ENCODE data around the gene MAGI1. TPM values are rescaled to one million over a fixed set of nuclear protein-coding genes. Genes with fewer than 3 reads are reported as not detected.
A peak's percentile ranks its signal among the peaks of the same experiment; 100 is the strongest.

The MAGI1 gene
- total and polyA plus RNA-seq, 7 donors: 10.2 to 54.0 (median 29.8) TPM

DNA sequence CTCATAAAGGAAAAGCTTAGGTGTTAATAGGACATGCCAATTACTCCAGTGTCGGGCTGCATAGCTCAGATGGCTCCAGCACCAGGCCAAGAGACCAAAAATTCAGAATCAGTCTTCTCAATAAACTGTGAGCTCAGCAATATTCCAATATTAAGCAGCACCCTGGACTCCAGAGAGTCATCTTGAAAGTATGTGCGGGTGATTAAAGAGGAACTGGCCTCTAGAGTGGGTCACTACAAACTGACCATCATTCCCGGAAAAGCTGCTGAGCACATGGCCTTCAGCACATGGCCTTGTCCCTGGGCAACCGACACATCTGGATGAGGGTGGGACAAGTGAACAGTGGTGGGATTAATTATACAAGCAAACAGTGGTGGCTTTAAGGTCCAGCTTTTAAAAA, 59.0 kb downstream of the MAGI1 start:
- 89 to 91% methylated on average over 4 of the region's 4 CpGs for WGBS, 2 donors
- H3K36me3 ChIP-seq: no peaks in the 10 kb centered on the region
- peaks cover 0 to 17% (median 0%) of the 10 kb centered on the region in 4 donors for H3K4me1 ChIP-seq
- intact Hi-C loops (cut with DNase I): no loop called here
- DNase-seq: no peak
- H3K27ac ChIP-seq: no peak overlapping the region
- H3K27me3 ChIP-seq: no peaks in the 10 kb centered on the region
- no peak for TF ChIP-seq POLR2AphosphoS5 (IDR thresholded peaks at IDR 0.05)
- TF ChIP-seq POLR2A (IDR thresholded peaks at IDR 0.05): no peak
- TF ChIP-seq, protein P1, sequence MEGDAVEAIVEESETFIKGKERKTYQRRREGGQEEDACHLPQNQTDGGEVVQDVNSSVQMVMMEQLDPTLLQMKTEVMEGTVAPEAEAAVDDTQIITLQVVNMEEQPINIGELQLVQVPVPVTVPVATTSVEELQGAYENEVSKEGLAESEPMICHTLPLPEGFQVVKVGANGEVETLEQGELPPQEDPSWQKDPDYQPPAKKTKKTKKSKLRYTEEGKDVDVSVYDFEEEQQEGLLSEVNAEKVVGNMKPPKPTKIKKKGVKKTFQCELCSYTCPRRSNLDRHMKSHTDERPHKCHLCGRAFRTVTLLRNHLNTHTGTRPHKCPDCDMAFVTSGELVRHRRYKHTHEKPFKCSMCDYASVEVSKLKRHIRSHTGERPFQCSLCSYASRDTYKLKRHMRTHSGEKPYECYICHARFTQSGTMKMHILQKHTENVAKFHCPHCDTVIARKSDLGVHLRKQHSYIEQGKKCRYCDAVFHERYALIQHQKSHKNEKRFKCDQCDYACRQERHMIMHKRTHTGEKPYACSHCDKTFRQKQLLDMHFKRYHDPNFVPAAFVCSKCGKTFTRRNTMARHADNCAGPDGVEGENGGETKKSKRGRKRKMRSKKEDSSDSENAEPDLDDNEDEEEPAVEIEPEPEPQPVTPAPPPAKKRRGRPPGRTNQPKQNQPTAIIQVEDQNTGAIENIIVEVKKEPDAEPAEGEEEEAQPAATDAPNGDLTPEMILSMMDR (IDR thresholded peaks at IDR 0.05): no peak
- no peak for TF ChIP-seq EP300 (IDR thresholded peaks at IDR 0.05)
- H3K4me3 ChIP-seq: no peak overlapping the region
- H3K9me3 ChIP-seq: no peaks in the 10 kb centered on the region

DNA sequence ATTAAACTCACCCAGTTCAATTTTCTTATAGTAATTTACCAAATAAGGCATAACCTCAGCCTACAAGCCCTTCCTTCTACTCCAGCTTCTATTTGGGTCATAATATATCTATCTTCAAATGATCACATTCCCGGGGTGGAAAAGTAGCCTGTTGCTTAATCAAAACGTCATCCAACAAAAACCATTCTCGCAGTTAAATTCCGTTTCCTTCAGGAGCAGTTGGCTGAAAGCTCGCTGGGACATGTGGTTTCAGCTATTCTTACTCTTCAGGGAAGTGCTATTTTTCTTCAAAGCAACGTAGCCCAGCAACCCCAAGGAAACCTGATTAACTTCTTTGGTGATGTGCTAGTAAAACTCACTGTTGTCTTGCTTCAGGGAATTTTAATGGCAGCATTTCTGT, 59.6 kb downstream of the MAGI1 start:
- WGBS, 2 donors: 77 to 88% methylated on average over 6 of the region's 6 CpGs
- intact Hi-C loops (cut with DNase I): no loop called here
- peaks cover 0 to 17% (median 0%) of the 10 kb centered on the region in 4 donors for H3K4me1 ChIP-seq
- no peaks in the 10 kb centered on the region for H3K27me3 ChIP-seq
- H3K36me3 ChIP-seq: no peaks in the 10 kb centered on the region
- TF ChIP-seq, protein P1 (IDR thresholded peaks at IDR 0.05): no peak
- TF ChIP-seq POLR2AphosphoS5 (IDR thresholded peaks at IDR 0.05): peak in 1 of 4 donors; percentile 25
- no peak for TF ChIP-seq POLR2A (IDR thresholded peaks at IDR 0.05)
- TF ChIP-seq EP300 (IDR thresholded peaks at IDR 0.05): no peak
- H3K4me3 ChIP-seq: no peak overlapping the region
- DNase-seq: no peak
- no peak overlapping the region for H3K27ac ChIP-seq
- H3K9me3 ChIP-seq: no peaks in the 10 kb centered on the region

- DNase-seq: no peak
- Histone ChIP-seq H3K27ac (no peak overlapping the region), H3K36me3 (no peaks in the 10 kb centered on the region), H3K4me1 (peaks cover 0 to 17% (median 0%) of the 10 kb centered on the region in 4 donors), H3K27me3 (no peaks in the 10 kb centered on the region), H3K9me3 (no peaks in the 10 kb centered on the region), H3K4me3 (no peak overlapping the region)
- TF ChIP-seq POLR2AphosphoS5 (IDR thresholded peaks at IDR 0.05) (no peak), EP300 (IDR thresholded peaks at IDR 0.05) (no peak), POLR2A (IDR thresholded peaks at IDR 0.05) (no peak)
- TF ChIP-seq, protein P1 (IDR thresholded peaks at IDR 0.05): no peak
- intact Hi-C loops (cut with DNase I): no loop called here
Observed at GRCh38 chr3:65978116-65978515, 60.6 kb downstream of the MAGI1 start.

DNA sequence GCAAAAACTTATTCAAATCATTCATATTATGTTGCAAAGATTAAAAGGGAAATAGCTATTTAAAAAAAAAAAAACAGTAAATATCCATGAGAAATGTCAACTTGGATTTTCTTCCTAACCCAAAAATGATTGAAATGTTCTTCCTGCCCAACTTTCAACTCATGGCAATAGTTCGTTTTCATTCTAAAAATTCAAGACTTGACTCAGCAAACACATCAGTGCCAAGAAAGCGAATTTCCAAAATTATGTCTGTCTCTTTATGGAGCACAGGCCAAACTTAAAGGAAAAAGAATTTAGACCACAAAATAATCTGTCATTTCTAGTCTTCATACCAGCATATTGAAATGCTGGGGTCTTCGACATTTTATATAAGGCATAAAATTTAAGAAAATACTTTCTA, 63.7 kb downstream of the MAGI1 start:
- Histone ChIP-seq H3K27ac (no peak overlapping the region), H3K36me3 (no peaks in the 10 kb centered on the region), H3K4me1 (peaks cover 0 to 16% (median 0%) of the 10 kb centered on the region in 4 donors), H3K4me3 (no peak overlapping the region), H3K27me3 (no peaks in the 10 kb centered on the region), H3K9me3 (no peaks in the 10 kb centered on the region)
- no peak for DNase-seq
- 86 to 91% methylated on average over 3 of the region's 3 CpGs for WGBS, 2 donors
- TF ChIP-seq, protein P1 (IDR thresholded peaks at IDR 0.05): no peak
- TF ChIP-seq POLR2A (IDR thresholded peaks at IDR 0.05) (no peak), POLR2AphosphoS5 (IDR thresholded peaks at IDR 0.05) (no peak)
- intact Hi-C loops (cut with DNase I): no loop called here

- Histone ChIP-seq H3K36me3 (no peaks in the 10 kb centered on the region), H3K9me3 (no peaks in the 10 kb centered on the region), H3K4me1 (peaks cover 0 to 11% (median 0%) of the 10 kb centered on the region in 4 donors), H3K27me3 (no peaks in the 10 kb centered on the region), H3K27ac (no peak overlapping the region), H3K4me3 (no peak overlapping the region)
- WGBS, 2 donors: 96% methylated on average over 4 of the region's 4 CpGs
- TF ChIP-seq POLR2AphosphoS5 (IDR thresholded peaks at IDR 0.05) (no peak), EP300 (IDR thresholded peaks at IDR 0.05) (no peak), POLR2A (IDR thresholded peaks at IDR 0.05) (no peak)
- TF ChIP-seq, protein P1 (IDR thresholded peaks at IDR 0.05): no peak
- no peak for DNase-seq
- intact Hi-C loops (cut with DNase I): no loop called here
Observed at GRCh38 chr3:65974509-65974908, 64.2 kb downstream of the MAGI1 start.
